MM.1S (cell line): ENCODE results near the gene TUBB8B.
"Not testable (repeated sequence)": the region's sequence is repeated elsewhere in the genome, so short reads cannot be mapped to it uniquely, and the experiment has no call there.

Experiments
- DNase-seq: peaks from one replicate; pipeline ENCODE4 v3.0.0-alpha.2; 2015
- H2AFZ ChIP-seq: fragments of 300-600 bp; sonication (generic); 2 replicates; pipeline ENCODE4 v1.6.0; 2016; ENCODE audit warnings: antibody characterized with exemption, low read length
- H3F3A ChIP-seq: fragments of 300-600 bp; sonication (generic); 2 replicates; pipeline ENCODE4 v1.6.1; 2016; ENCODE audit warnings: mild to moderate bottlenecking, antibody characterized with exemption, low read length, moderate library complexity, mixed read lengths; ENCODE audit not compliant: insufficient read depth
- H3K27ac ChIP-seq: fragments of 300-600 bp; sonication (generic); 2 replicates; pipeline ENCODE4 v1.5.1; 2016; ENCODE audit warnings: mild to moderate bottlenecking, low read length
- H3K27me3 ChIP-seq: fragments of 300-600 bp; sonication (generic); replicated peaks from 2 replicates; pipeline ENCODE4 v1.6.0; 2016; ENCODE audit warnings: low read length; ENCODE audit not compliant: insufficient read depth
- H3K36me3 ChIP-seq: fragments of 300-600 bp; sonication (generic); replicated peaks from 2 replicates; pipeline ENCODE4 v1.6.1; 2016; ENCODE audit warnings: mild to moderate bottlenecking, low read length, mixed read lengths; ENCODE audit not compliant: insufficient read depth
- H3K4me1 ChIP-seq: fragments of 300-600 bp; sonication (generic); 2 replicates; pipeline ENCODE4 v1.6.1; 2016; ENCODE audit warnings: low read length, mixed read lengths
- H3K4me2 ChIP-seq: fragments of 300-600 bp; sonication (generic); 2 replicates; pipeline ENCODE4 v1.6.0; 2016; ENCODE audit warnings: low read depth, low read length
- H3K4me3 ChIP-seq: fragments of 300-600 bp; sonication (generic); 2 replicates; pipeline ENCODE4 v1.5.1; 2016; ENCODE audit warnings: low read length, mixed read lengths
- H3K79me2 ChIP-seq: fragments of 300-600 bp; sonication (generic); 2 replicates; pipeline ENCODE4 v1.6.1; 2016; ENCODE audit warnings: mixed run types, low read length, mixed read lengths
- H3K9ac ChIP-seq: fragments of 300-600 bp; sonication (generic); 2 replicates; pipeline ENCODE4 v1.6.1; 2016; ENCODE audit warnings: low read length, mixed read lengths
- H3K9me2 ChIP-seq: fragments of 300-600 bp; sonication (generic); replicated peaks from 2 replicates; pipeline ENCODE4 v1.6.1; 2016; ENCODE audit warnings: mild to moderate bottlenecking, low read length, mixed read lengths; ENCODE audit not compliant: insufficient read depth
- H3K9me3 ChIP-seq: fragments of 300-600 bp; sonication (generic); replicated peaks from 2 replicates; pipeline ENCODE4 v1.6.1; 2016; ENCODE audit warnings: mild to moderate bottlenecking, low read length, mixed read lengths; ENCODE audit not compliant: insufficient read depth
- H4K20me1 ChIP-seq: fragments of 300-600 bp; sonication (generic); 2 replicates; pipeline ENCODE4 v1.6.1; 2016; ENCODE audit warnings: mild to moderate bottlenecking, low read length, moderate library complexity, mixed read lengths; ENCODE audit not compliant: insufficient read depth

TUBB8B gene

GRCh38 chr18:73181-73777 is 23.9 kb upstream of the TUBB8B start:
- not testable (repeated sequence) for H3K9me2 ChIP-seq, H3K79me2 ChIP-seq, H4K20me1 ChIP-seq, H3K9me3 ChIP-seq, H3K36me3 ChIP-seq, H3K4me1 ChIP-seq, H3K9ac ChIP-seq, H2AFZ ChIP-seq, H3K4me2 ChIP-seq, DNase-seq, H3K27ac ChIP-seq, H3F3A ChIP-seq, H3K27me3 ChIP-seq, H3K4me3 ChIP-seq

DNA sequence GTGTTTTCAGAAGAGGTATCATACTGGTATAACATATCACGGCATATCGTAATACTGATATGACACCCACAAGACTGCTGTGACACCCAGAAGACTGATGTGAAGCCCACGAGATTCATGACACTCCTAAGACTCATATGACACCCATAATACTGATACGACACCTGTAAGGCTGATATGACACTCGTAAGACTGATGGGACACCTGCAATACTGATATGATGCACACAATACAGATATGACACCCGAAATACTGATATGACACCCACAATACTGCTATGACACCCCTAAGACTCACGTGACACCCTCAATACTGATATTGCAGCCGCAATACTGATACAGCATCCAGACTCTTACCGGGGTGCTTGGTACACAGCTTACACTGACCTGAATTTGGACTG is 18.3 kb upstream of the TUBB8B start:
- H3K4me3 ChIP-seq, H3F3A ChIP-seq, H2AFZ ChIP-seq, H3K9ac ChIP-seq, DNase-seq, H3K9me3 ChIP-seq, H3K27ac ChIP-seq, H4K20me1 ChIP-seq, H3K36me3 ChIP-seq, H3K4me2 ChIP-seq, H3K79me2 ChIP-seq, H3K9me2 ChIP-seq, H3K4me1 ChIP-seq, H3K27me3 ChIP-seq: not testable (repeated sequence)

GRCh38 chr18:64279-64678 is 14.9 kb upstream of the TUBB8B start:
- H3K27ac ChIP-seq, H3K4me1 ChIP-seq, H3K79me2 ChIP-seq, H3K9ac ChIP-seq, H3K4me2 ChIP-seq, H3K27me3 ChIP-seq, DNase-seq, H3K36me3 ChIP-seq, H3K4me3 ChIP-seq, H3K9me2 ChIP-seq, H2AFZ ChIP-seq, H3F3A ChIP-seq, H3K9me3 ChIP-seq, H4K20me1 ChIP-seq: not testable (repeated sequence)

- not testable (repeated sequence) for H3K4me1 ChIP-seq, DNase-seq, H3K9me3 ChIP-seq, H3K27ac ChIP-seq, H3F3A ChIP-seq, H3K4me2 ChIP-seq, H3K9ac ChIP-seq, H3K4me3 ChIP-seq, H3K36me3 ChIP-seq, H3K9me2 ChIP-seq, H2AFZ ChIP-seq, H3K27me3 ChIP-seq, H4K20me1 ChIP-seq, H3K79me2 ChIP-seq
Observed at GRCh38 chr18:63656-64055, 14.2 kb upstream of the TUBB8B start.

DNA sequence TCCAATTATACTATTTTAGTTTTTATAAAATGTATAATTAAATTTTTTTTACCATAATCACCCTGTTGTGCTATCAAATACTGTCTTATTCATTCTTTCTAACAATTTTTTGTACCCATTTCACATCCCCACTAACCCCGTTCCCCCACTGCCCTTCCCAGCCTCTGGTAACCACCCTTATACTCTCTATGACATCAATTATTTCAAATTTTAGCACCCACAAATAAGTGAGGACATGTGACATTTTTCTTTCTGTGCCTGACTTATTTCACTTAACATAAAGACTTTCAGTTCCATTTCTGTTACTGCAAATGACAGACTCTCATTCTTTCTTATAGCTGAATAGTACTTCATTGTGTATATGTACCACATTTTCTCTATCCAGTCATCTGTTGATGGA is 5.0 kb upstream of the TUBB8B start:
- not testable (repeated sequence) for H3K79me2 ChIP-seq, H3K4me1 ChIP-seq, DNase-seq

DNA sequence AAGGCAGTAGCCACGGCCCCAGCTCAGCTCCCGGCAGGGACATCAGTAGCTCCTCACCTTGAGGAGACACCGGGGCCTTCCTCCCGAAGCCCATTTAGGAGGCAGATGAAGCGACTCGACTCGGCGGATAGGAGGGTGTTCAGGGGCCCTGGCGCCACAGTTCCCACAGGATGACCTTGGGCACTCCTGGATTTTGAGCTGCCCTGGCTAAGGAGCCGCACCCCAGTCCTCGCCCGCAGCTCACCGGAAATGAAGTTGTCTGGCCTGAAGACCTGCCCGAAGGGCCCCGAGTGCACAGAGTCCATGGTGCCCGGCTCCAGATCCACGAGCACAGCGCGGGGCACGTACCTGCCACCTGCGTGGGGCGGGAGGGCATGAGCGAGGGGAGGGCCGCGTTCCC is 719 bp downstream of the TUBB8B start:
- H3K27ac ChIP-seq, H3K4me1 ChIP-seq, H2AFZ ChIP-seq, H3K9me2 ChIP-seq, H3K9ac ChIP-seq, DNase-seq, H3K79me2 ChIP-seq, H4K20me1 ChIP-seq, H3K36me3 ChIP-seq, H3K9me3 ChIP-seq, H3F3A ChIP-seq, H3K27me3 ChIP-seq, H3K4me3 ChIP-seq, H3K4me2 ChIP-seq: not testable (repeated sequence)

More for the DNA sequence above, 5.0 kb upstream of the TUBB8B start:
- not testable (repeated sequence) for H3F3A ChIP-seq, H4K20me1 ChIP-seq, H3K9me3 ChIP-seq, H3K27me3 ChIP-seq, H3K4me3 ChIP-seq, H3K9ac ChIP-seq, H3K9me2 ChIP-seq, H3K4me2 ChIP-seq, H3K36me3 ChIP-seq, H2AFZ ChIP-seq, H3K27ac ChIP-seq

GRCh38 chr18:13177-13576 is 36.2 kb downstream of the TUBB8B start:
- H2AFZ ChIP-seq, H3K4me2 ChIP-seq, H3K9ac ChIP-seq, DNase-seq, H3F3A ChIP-seq, H3K36me3 ChIP-seq, H3K27me3 ChIP-seq, H3K4me3 ChIP-seq, H3K79me2 ChIP-seq, H3K9me2 ChIP-seq, H4K20me1 ChIP-seq, H3K9me3 ChIP-seq, H3K4me1 ChIP-seq, H3K27ac ChIP-seq: not testable (repeated sequence)

DNA sequence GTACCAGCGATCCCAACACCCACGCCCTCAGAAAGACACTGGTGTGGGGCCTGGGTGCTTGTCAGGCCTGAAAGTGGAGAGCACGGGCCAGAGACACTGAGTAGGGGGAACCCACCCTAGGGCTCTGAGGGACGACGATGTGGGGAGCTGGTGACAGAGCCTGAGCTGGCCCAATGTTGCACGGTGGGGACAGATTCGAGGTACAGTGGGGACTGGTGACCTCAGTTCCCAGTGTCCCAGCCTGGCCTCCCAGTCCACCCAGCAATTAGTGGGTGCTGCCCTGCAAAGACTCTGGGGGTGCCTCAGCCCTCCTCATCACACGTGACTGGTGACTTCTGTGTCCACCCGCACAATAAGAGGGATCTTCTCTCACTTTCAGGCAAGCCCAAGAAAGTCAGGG is 36.6 kb downstream of the TUBB8B start:
- H3K79me2 ChIP-seq, H3K4me3 ChIP-seq, DNase-seq, H2AFZ ChIP-seq, H3K9me3 ChIP-seq, H3F3A ChIP-seq, H3K9me2 ChIP-seq, H3K4me1 ChIP-seq, H3K4me2 ChIP-seq, H3K27me3 ChIP-seq, H4K20me1 ChIP-seq, H3K9ac ChIP-seq, H3K27ac ChIP-seq, H3K36me3 ChIP-seq: not testable (repeated sequence)
